HL-60/S4 (cell line): Measurements from ENCODE around the gene GTF2H2.
"Not testable (repeated sequence)": the region's sequence is repeated elsewhere in the genome, so short reads cannot be mapped to it uniquely, and the experiment has no call there.

Experiments used
- in situ Hi-C: fragments of 300-500 bp; cut with MboI; formaldehyde crosslinking; loops from 2 replicates; pipeline ENCODE4 v1.14.3; 2022; ENCODE audit warnings: low sequenced_read_pairs

The GTF2H2 gene

GRCh38 chr5:71067262-71067928 is at the start of gene GTF2H2:
TSS of gene GTF2H2 (minus strand) at chr5:71067676. CDS start at chr5:71062763, 4,913 bp downstream.
- in situ Hi-C loops = not testable (repeated sequence)

DNA sequence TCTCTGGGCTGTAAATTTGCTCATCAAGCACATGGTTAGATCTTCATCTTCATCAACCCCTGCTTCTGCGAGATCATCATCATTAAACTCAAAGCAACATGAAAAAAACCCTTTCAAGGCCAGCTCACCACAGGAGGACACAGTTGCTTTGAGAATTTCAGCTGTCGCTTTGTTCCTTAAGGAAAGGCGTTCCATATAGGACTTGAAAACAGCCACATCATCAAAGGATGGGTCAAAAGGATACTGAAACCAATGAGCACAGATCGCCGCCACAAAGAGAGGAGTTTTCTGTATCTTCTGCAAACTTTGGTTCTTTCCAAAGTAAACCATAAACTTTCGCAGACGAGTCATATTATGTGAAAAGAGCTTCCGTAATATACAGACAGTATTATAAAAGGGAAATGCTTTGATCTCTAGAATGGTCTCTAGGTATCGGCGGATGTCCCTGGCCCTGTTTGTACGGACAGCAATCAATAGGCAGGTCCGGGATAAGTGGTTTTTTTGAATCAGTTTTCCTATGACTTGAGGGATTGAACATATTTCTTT is 42.3 kb upstream of the GTF2H2 start:
- in situ Hi-C loops = not testable (repeated sequence)

DNA sequence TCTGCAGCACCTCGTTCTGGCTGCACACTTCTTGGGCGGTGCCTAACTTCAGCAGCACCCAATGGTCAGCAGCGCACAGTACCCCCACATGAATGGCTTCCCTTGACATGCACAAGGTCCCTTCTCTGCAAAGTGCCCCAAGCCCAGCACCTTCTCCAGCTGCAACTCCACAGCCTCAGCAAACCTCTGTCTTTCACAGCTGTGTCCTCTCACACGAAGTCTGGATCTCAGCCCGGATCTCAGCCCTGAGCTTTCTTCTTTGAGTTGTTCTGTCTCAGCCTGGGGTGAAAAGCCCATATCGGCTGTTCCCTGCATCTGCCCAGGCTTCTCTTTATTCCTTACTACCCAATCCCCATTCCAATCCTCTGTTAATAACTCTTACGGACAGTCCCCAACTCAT is 32.5 kb upstream of the GTF2H2 start:
- in situ Hi-C loops = not testable (repeated sequence)

DNA sequence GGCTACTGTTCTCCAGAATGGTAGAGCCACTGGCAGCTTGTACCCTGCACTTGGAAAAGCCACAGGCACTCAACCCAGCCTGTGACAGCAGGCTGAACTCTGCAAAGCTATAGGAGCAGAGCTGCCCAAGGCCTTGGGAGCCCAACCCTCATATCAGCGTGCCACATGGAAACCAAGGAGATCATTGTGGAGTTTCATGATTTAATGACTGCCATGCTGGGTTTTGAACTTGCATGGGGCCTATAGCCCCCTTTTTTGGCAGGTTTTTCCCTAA is 30.4 kb upstream of the GTF2H2 start:
- in situ Hi-C loops = not testable (repeated sequence)

DNA sequence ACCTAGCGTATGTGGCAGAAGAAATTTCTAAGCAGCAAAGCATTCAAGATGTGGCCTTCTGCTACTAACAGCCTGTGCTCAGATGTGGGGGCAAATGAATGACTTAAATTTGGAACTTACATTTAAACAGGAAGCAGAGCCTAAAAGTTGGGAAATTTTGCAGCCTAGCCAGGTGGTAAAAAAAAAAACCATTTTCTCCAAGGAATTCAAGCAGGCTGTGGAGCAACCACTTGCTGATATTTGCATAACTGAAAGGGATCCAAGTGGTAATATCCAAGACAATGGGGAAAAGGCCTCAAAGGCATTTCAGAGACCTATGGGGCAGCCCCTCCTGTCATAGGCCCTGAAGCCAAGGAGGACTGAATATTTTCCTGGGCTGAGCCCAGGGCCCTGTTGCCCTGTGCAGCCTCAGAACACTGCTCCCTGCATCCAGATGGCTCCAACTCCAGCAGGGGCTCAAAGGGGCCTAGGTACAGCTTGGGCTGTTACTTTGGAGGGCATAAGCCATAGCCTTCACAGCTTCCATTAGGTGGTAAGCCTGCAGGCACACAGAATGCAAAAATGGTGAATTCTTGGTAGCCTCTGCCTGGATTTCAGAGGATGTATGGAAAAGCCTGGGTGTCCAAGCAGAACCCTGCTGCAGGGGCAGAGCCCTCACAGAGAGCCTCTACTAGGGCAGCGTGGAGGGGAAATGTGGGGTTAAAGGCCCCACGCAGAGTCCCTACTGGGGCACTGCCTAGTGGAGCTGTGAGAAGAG is 29.9 kb upstream of the GTF2H2 start:
- in situ Hi-C loops = not testable (repeated sequence)

DNA sequence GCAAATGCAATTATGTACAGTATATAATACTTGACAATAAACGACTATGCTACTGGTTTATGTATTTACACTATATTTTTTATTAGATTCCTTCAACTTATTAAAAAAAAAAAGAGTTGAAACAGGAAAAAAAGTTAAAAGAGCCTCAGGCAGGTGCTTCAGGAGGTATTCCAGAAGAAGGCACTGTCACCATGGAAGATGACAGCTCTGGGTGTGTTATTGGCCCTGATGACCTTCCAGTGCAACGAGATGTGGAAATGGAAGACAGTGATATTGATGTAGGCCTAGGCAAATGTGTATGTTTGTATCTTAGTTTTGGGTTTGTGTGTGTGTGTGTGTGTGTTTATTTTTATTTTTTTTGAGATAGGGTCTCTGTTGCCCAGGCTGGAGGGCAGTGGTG is 22.3 kb upstream of the GTF2H2 start:
- in situ Hi-C loops = not testable (repeated sequence)

GRCh38 chr5:71088754-71089153 is 21.3 kb upstream of the GTF2H2 start:
- in situ Hi-C loops = not testable (repeated sequence)

GRCh38 chr5:71086145-71086544 is 18.7 kb upstream of the GTF2H2 start:
- in situ Hi-C loops = not testable (repeated sequence)

DNA sequence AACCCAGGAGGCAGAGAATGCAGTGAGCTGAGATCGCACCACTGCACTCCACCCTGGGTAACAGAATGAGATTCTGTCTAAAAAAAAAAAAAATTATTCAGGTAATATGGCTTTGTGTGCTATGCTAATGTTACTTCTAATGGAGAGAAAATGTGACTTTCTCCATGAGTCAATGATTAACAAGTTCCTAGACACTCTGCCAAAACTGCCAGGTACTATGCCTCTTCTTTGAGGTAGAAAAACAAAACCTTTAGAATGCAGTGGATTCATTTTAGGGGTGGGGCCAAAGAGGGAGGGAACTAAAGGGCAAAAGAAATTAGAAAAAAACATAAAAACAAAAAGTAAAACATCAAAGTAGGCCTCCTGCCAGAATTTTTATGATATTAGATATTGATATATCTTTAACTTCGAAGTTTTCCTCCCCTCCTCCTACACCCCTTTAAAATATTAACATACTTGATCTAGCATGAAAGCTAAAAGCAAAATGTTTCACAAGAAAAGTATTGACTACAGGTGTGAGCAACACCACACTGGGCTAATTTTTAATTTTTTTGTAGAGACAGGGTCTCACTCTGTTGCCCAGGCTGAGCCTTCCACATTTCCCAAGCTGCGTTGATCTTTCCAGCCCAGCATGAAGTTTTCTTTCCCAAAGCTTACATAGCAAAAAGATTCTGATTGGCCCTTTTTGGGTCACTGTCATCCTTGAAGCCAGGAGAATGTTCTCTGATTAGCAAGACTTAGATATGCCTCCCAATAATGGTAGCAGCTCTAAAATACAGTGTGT is 17.0 kb upstream of the GTF2H2 start:
- in situ Hi-C loops = not testable (repeated sequence)

GRCh38 chr5:71082898-71083297 is 15.4 kb upstream of the GTF2H2 start:
- in situ Hi-C loops = not testable (repeated sequence)

GRCh38 chr5:71082340-71082739 is 14.9 kb upstream of the GTF2H2 start:
- in situ Hi-C loops = not testable (repeated sequence)

DNA sequence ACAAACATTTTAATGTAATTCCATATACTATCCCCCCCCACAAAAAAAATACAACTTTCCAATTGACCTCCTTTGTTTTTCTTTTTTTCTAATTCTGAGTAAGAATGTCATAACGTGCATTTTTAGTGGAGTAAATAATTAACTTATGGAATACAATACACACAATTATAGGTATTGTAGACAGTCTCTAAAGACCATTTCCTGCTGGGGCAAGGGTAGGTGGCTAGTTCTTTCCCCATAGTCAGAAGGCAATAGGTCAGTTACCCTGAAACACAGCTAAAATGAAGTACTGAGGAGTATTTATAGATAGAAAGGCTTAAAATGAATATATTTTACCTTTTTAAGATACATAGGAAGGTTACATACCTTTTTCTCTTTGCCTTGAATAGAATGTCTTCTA is 6.2 kb downstream of the GTF2H2 start:
- in situ Hi-C loops = not testable (repeated sequence)

- in situ Hi-C loops = not testable (repeated sequence)
Measured at GRCh38 chr5:71059426-71059825, 8.1 kb downstream of the GTF2H2 start.

DNA sequence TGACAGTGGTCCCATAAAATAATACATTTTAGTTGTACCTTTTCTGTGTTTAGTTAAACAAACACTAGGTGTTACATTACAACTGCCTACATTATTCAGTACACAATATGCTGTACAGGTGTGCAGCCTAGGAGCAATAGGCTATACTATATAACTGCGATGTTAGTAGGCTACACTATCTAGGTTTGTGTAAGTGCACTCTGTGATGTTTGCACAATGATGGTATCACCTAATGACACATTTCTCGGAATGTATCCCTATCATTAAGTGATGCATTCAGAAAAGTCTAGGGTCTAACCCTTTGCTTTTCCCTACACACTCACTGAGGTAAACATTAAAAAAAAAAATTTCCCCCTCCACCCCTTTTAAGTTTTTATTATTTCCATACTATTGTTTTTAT is 22.7 kb downstream of the GTF2H2 start:
- in situ Hi-C loops = not testable (repeated sequence)

GRCh38 chr5:71044128-71044527 is 23.3 kb downstream of the GTF2H2 start:
- in situ Hi-C loops = not testable (repeated sequence)

DNA sequence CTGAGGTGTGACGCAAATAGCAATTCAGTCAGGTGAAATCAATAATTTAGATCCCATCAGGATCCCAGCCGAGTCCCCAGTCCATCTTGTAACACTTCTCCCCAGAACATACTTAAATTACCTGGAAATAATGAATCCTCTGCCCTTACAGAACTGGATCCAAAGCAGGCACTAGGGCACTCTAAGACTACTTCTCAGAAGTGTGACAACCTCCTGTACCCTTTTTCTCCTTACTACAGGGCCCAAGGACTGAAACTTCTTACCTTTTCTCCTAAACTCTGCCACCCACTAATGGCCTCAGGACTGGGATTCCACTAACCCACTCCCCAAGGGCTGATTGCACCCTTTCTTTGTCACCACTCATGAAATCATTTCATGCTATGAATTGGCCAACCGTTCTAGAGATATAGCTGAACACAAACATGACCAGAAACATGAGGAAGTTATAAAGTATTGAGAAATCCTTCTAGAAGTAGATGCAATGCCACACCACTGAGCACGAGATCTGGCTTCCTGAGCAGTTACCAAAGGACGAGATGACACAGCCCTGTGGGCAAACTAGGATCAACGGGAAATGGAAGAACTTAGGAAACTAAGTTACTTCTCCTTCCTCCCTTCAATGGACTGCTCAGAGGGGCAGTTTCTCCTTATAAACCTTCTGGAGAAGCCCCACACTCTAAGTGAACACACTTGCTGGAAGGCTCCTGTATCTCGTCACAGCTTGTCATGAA is 36.3 kb downstream of the GTF2H2 start:
- in situ Hi-C loops = not testable (repeated sequence)

DNA sequence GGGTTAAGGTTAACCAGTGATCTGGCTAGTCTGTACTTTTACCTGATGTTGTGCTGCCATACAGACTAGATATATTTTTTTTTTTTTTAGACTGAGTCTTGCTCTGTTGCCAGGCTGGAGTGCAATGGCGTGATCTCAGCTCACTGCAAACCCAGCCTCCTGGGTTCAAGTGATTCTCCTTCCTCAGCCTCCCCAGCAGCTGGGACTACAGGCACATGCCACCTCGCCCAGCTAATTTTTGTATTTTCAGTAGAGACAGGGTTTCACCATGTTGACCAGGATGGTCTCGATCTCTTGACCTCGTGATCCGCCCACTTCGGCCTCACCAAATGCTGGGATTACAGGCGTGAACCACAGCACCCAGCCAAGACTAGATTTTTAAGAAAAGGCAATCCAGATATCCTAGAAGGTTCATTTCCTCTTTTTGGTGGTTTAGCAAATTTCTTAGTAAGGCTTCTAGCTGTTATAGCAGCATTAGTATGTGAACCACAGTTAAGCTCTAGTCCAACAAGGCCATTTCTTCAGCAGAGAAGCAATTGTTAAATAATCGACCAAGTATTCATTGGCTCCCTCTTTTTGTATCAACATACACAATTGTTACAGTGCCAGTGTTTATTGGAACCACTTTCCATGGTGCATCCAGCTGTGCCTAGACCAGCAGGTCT is 42.1 kb downstream of the GTF2H2 start, which contains the start of gene NAIP:
NAIP (minus strand) TSS at position 51 of the 665 bp plus-strand sequence. CDS start 12,424 bp downstream, outside the sequence.
- in situ Hi-C loops = not testable (repeated sequence)

DNA sequence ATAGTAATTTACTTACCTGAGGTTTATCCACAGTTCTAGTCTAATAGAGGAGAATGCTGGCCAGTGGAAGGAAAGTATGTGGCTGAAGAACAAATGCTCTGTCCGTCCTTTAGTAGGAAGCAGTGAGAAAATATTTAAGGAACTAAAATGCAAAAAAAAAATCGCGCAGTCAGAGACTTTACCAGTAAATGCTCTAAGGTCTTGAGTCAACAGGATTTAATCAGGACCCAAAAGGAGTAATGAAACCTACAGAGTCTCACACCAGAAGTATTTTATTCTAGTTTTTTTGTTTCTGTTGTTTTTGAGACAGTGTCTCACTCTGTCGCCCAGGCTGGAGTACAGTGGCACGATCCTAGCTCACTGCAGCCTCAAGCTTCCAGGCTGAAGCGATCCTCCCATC is 46.8 kb downstream of the GTF2H2 start:
- in situ Hi-C loops = not testable (repeated sequence)

DNA sequence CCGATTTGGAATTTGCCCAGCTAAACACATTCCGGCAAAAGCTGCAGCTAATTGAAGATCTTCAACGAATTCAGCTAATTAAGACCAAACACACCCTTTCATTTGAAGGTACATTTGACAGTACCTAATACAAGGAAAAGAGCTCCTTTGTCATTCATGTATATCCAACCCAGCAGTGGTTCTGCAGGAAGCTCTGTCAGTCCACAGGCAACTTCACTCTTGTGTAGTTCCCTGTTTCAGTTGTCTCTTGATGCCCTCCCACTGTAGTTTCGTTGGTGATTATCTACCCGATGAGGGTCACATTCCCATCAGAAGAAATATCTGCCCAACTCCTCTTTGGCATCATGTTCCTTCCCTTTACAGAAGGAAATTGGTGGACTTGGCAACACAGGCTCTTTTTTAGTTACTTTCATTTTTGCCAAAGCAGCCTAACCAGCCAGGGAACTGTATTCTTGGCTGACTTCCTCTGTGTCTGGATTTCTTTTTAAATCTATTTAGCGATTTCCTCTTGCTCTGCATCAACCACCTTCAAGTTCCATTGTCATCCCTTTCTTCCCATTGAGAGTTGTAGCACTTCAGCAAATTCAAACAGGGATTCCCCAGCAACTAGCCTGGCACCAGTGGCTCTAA is 49.0 kb downstream of the GTF2H2 start:
- in situ Hi-C loops = not testable (repeated sequence)

DNA sequence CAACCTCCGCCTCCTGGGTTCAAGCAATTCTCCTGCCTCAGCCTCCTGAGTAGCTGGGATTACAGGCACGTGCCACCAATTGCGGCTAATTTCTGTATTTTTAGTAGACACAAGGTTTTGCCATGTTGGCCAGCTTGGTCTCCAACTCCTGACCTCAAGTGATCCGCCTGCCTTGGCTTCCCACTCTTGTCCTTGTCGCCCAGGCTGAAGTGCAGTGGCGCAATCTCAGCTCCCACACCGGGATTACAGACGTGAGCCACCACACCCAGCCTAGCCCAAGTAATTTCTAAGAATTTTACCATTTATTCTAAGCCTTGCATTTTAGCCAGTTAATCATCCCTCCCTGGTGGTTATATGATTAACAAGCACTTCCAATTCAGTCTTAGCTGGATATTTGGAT is 53.3 kb downstream of the GTF2H2 start:
- in situ Hi-C loops = no loop called here
